Endothelial cell of umbilical vein (primary cell): ENCODE results near the gene L2HGDH. TPM values are rescaled to one million over a fixed set of nuclear protein-coding genes. Genes with fewer than 3 reads are reported as not detected.

Source experiments
- BruUV-seq: library from RNA; stranded (reverse); fragments of 400-500 nt; replicated peaks from 2 replicates; lab custom pipeline; 2021; lab: Mats Ljungman, UMichigan
- CTCF ChIA-PET: fragments of 300-600, 350-600 bp; sonication (Branson Sonifier 250); formaldehyde crosslinking; loops from one replicate; lab custom pipeline; 2021; ENCODE audit warnings: antibody characterized with exemption, inconsistent platforms; lab: Charles Lee
- POLR2A ChIA-PET: fragments of 300-600, 350-600 bp; sonication (Branson Sonifier 250); formaldehyde crosslinking; loops from one replicate; lab custom pipeline; 2021; ENCODE audit warnings: antibody characterized with exemption, inconsistent platforms; lab: Charles Lee
- DNase-seq: peaks from one replicate; pipeline ENCODE4 v3.0.0-alpha.2; 2011; ENCODE audit warnings: low read depth, low spot score
- FAIRE-seq: peaks from 2 replicates; lab custom pipeline; 2011; peaks lifted over from hg19 to GRCh38; lab: Jason Lieb, UNC
- H2AFZ ChIP-seq: 2 replicates; pipeline ENCODE4 v1.6.0; 2012; ENCODE audit warnings: low read depth, low read length, control low read depth, inconsistent platforms
- H3K27ac ChIP-seq: 2 replicates; pipeline ENCODE4 v1.5.1; 2011; ENCODE audit warnings: low read depth, mild to moderate bottlenecking, control low read depth, low read length, moderate library complexity; ENCODE audit not compliant: insufficient read depth
- H3K27me3 ChIP-seq, 2 experiments: 2 replicates each; pipeline versions ENCODE4 v1.6.0 to v1.6.1; 2011; ENCODE audit warnings: low read length in 2 of 2, mixed read lengths in 1 of 2; ENCODE audit not compliant: control insufficient read depth in 2 of 2, insufficient read depth in 2 of 2
- H3K36me3 ChIP-seq, 2 experiments: 2 replicates in 1 of 2; 3 replicates in 1 of 2; pipeline ENCODE4 v1.5.1; 2011; ENCODE audit warnings: low read length in 2 of 2, mild to moderate bottlenecking in 1 of 2, moderate library complexity in 1 of 2; ENCODE audit not compliant: control insufficient read depth in 2 of 2, insufficient read depth in 2 of 2; ENCODE audit errors: extremely low read depth in 1 of 2
- H3K4me1 ChIP-seq: 3 replicates; pipeline ENCODE4 v1.5.1; 2011; ENCODE audit warnings: mild to moderate bottlenecking, low read length; ENCODE audit not compliant: control insufficient read depth, insufficient read depth; ENCODE audit errors: extremely low read depth
- H3K4me2 ChIP-seq: 2 replicates; pipeline ENCODE4 v1.6.1; 2011; ENCODE audit warnings: low read length, control low read depth, mixed read lengths; ENCODE audit not compliant: insufficient read depth
- H3K4me3 ChIP-seq, 3 experiments: fragments of 200-600 bp in 1 of 3; sonication (generic), shearing (Covaris generic) in 1 of 3; replicated peaks in 1 of 3; 2 replicates each; pipeline ENCODE4 v1.5.1; 2011 to 2016; ENCODE audit warnings: control low read depth in 3 of 3, low read length in 3 of 3, mild to moderate bottlenecking in 2 of 3, inconsistent platforms in 1 of 3, low read depth in 1 of 3, moderate library complexity in 1 of 3; ENCODE audit not compliant: insufficient read depth in 1 of 3
- H3K79me2 ChIP-seq: 2 replicates; pipeline ENCODE4 v1.6.0; 2012; ENCODE audit warnings: low read length, inconsistent platforms; ENCODE audit not compliant: control insufficient read depth, insufficient read depth
- H3K9ac ChIP-seq: replicated peaks from 2 replicates; pipeline ENCODE3; 2011; ENCODE audit warnings: low read length, control low read depth; ENCODE audit not compliant: insufficient read depth; ENCODE audit errors: extremely low read depth
- H3K9me1 ChIP-seq: replicated peaks from 3 replicates; pipeline ENCODE4 v1.6.0; 2011; ENCODE audit warnings: mild to moderate bottlenecking, low read length; ENCODE audit not compliant: control insufficient read depth, insufficient read depth; ENCODE audit errors: extremely low read depth
- H3K9me3 ChIP-seq: replicated peaks from 2 replicates; pipeline ENCODE4 v1.5.1; 2012; ENCODE audit warnings: low read length, inconsistent platforms; ENCODE audit not compliant: control insufficient read depth, insufficient read depth
- H4K20me1 ChIP-seq: replicated peaks from 2 replicates; pipeline ENCODE3; 2011; ENCODE audit warnings: mild to moderate bottlenecking, low read length; ENCODE audit not compliant: control insufficient read depth, insufficient read depth; ENCODE audit errors: extremely low read depth
- EZH2 ChIP-seq: IDR thresholded peaks from 2 replicates; pipeline ENCODE4 v1.6.1; 2012; ENCODE audit warnings: borderline replicate concordance, low read depth, mild to moderate bottlenecking, moderate library complexity, low read length, inconsistent platforms; ENCODE audit not compliant: severe bottlenecking
- FOS ChIP-seq: IDR thresholded peaks from 2 replicates; pipeline ENCODE4 v1.6.1; 2011; ENCODE audit warnings: mild to moderate bottlenecking, low read length, moderate library complexity, borderline replicate concordance; ENCODE audit not compliant: insufficient read depth
- GATA2 ChIP-seq: IDR thresholded peaks from 2 replicates; pipeline ENCODE4 v1.7.0; 2011; ENCODE audit warnings: low read depth, mild to moderate bottlenecking, moderate library complexity, mixed read lengths, low read length; ENCODE audit not compliant: insufficient read length, insufficient read depth
- JUN ChIP-seq: IDR thresholded peaks from 2 replicates; pipeline ENCODE4 v1.6.1; 2011; ENCODE audit warnings: borderline replicate concordance, low read depth; ENCODE audit not compliant: insufficient read length, insufficient read depth
- MYC ChIP-seq: IDR thresholded peaks from one replicate; pipeline ENCODE4 v1.6.1; 2011; ENCODE audit warnings: mild to moderate bottlenecking, low read depth, low read length
- POLR2A ChIP-seq: IDR thresholded peaks from 2 replicates; pipeline ENCODE4 v1.6.1; 2012; ENCODE audit warnings: low read depth, mild to moderate bottlenecking, control low read depth, low read length
- POLR2AphosphoS5 ChIP-seq: IDR thresholded peaks from 2 replicates; pipeline ENCODE4 v1.6.1; 2012; ENCODE audit warnings: low read depth, mild to moderate bottlenecking, control low read depth, low read length, moderate library complexity; ENCODE audit not compliant: insufficient read depth
- dilution Hi-C: fragments of 300-500 bp; cut with MboI; formaldehyde crosslinking; loops from one replicate; pipeline ENCODE4 v1.15.0; 2019; ENCODE audit warnings: low sequenced_read_pairs; ENCODE audit not compliant: extremely low pct_ligation_motif_present
- intact Hi-C: fragments of 100-400 bp; cut with micrococcal nuclease; formaldehyde crosslinking; loops from one replicate; pipeline ENCODE4 v1.10.0; 2022
- polyA plus RNA-seq, 4 experiments: library from polyadenylated mRNA; depleted of rRNA in 3 of 4; stranded (reverse) in 3 of 4; unstranded in 1 of 4; fragments of >200 nt; gene quantifications; 2 replicates each; pipeline versions ENCODE4 v1.2.1 to v1.2.3, GENCODE V29; 2011 to 2012; ENCODE audit warnings: missing spikeins in 1 of 4
- total RNA-seq: library from RNA; stranded (reverse); gene quantifications from 2 replicates; pipeline ENCODE4 v1.2.3, GENCODE V29; 2021
- TF ChIP-seq, protein P1 (sequence below): IDR thresholded peaks from 2 replicates; pipeline ENCODE4 v1.6.1; 2011; ENCODE audit not compliant: insufficient read depth, insufficient read length
- TF ChIP-seq, protein P2 (sequence below), 2 donors: IDR thresholded peaks; 1 replicate in 1 of 2; 2 replicates in 1 of 2; pipeline ENCODE4 v1.5.1; 2011; ENCODE audit warnings: low read length in 2 of 2, mild to moderate bottlenecking in 2 of 2, moderate library complexity in 2 of 2, control low read depth in 1 of 2, inconsistent platforms in 1 of 2, low read depth in 1 of 2; ENCODE audit not compliant: insufficient read depth in 1 of 2; ENCODE audit errors: extremely low read depth in 1 of 2

The L2HGDH gene
- total and polyA plus RNA-seq, 2 donors (not counting 3 experiments of a cell fraction or from before 2014, with no cell fraction given) = 2.5 to 5.3 TPM

DNA sequence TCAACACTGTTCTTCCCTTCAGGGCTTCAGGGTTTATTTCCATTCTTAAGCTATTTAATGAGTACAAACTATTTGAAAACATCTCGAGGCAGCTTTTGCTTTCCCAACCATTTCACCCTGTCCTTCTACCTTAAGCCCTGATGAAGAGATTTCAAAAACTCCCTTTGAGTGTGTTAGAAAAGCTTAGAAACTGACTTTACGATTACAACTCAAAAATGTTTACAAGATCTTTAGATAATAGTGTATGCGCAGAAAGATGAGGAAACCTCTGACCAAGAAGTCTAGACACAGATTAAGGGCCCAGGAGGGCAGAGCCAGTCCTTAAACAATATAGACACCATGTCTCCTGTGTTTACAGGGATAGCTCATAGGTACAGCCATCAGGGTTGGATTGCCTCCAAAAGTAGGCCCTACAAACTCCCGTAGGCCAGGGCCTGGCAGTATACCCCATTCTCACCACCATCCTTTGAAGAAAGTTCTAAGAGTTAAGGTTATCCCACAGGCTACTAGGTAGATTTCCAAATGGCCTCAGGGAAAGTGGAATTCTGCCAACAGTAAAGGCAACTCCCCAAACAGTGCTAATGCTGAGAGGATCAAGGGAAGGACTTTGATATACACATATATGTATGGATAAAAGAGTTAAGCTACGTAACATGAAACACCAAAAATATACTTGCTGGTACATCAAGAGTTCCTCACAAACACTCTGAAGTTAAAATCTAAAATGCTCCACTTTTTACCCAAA is 69.3 kb downstream of the L2HGDH start:
- H3K4me3 ChIP-seq = no peak overlapping the region
- BruUV-seq = no TSS peak
- no peaks in the 10 kb centered on the region for H3K36me3 ChIP-seq
- POLR2A ChIA-PET = no interaction called here
- H3K9me3 ChIP-seq = no peaks in the 10 kb centered on the region
- H2AFZ ChIP-seq = no peak overlapping the region
- no peaks in the 10 kb centered on the region for H3K79me2 ChIP-seq
- DNase-seq (no peak), FAIRE-seq (no peak)
- H4K20me1 ChIP-seq = no peaks in the 10 kb centered on the region
- H3K9ac ChIP-seq = no peak overlapping the region
- no peak overlapping the region for H3K27ac ChIP-seq
- no peak for TF ChIP-seq GATA2
- no peak for TF ChIP-seq MYC
- TF ChIP-seq EZH2 = no peak
- TF ChIP-seq JUN = no peak
- TF ChIP-seq POLR2A = no peak
- TF ChIP-seq, protein P1, sequence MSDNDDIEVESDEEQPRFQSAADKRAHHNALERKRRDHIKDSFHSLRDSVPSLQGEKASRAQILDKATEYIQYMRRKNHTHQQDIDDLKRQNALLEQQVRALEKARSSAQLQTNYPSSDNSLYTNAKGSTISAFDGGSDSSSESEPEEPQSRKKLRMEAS = no peak
- no peak for TF ChIP-seq FOS
- TF ChIP-seq, protein P2, sequence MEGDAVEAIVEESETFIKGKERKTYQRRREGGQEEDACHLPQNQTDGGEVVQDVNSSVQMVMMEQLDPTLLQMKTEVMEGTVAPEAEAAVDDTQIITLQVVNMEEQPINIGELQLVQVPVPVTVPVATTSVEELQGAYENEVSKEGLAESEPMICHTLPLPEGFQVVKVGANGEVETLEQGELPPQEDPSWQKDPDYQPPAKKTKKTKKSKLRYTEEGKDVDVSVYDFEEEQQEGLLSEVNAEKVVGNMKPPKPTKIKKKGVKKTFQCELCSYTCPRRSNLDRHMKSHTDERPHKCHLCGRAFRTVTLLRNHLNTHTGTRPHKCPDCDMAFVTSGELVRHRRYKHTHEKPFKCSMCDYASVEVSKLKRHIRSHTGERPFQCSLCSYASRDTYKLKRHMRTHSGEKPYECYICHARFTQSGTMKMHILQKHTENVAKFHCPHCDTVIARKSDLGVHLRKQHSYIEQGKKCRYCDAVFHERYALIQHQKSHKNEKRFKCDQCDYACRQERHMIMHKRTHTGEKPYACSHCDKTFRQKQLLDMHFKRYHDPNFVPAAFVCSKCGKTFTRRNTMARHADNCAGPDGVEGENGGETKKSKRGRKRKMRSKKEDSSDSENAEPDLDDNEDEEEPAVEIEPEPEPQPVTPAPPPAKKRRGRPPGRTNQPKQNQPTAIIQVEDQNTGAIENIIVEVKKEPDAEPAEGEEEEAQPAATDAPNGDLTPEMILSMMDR (IDR thresholded peaks at IDR 0.05; ENCODE audit: extremely low read depth in 1 of 2, insufficient read depth in 1 of 2, low read depth in 1 of 2, low read length in 2 of 2) = no peak
- TF ChIP-seq POLR2AphosphoS5 = no peak
- dilution Hi-C loops = no loop called here
- no peaks in the 10 kb centered on the region for H3K4me1 ChIP-seq
- H3K4me2 ChIP-seq = no peak overlapping the region
- H3K9me1 ChIP-seq = no peaks in the 10 kb centered on the region
- no peaks in the 10 kb centered on the region for H3K27me3 ChIP-seq
- intact Hi-C loops = no loop called here
- CTCF ChIA-PET = interaction anchor here (1.2 to 1.5 kb wide), 2 partner anchors 18 to 381 kb away, joined by 3 read pairs; no protein-coding TSS in a partner anchor
